HCT116 (cell line): ENCODE data around the gene CARD8. TPM values are rescaled to one million over a fixed set of nuclear protein-coding genes. Genes with fewer than 3 reads are reported as not detected.

Experiments
- ATAC-seq: fragments of 200-7000 bp; cut with Tn5 transposase; 2 replicates; pipeline ENCODE4 v1.9.1; 2020; ENCODE audit warnings: mild to moderate bottlenecking, moderate library complexity
- BruUV-seq: library from RNA; stranded (reverse); fragments of 400-500 nt; replicated peaks from 2 replicates; lab custom pipeline; 2021; lab: Mats Ljungman, UMichigan
- CTCF ChIA-PET: fragments of 300-600 bp; sonication (Branson Sonifier 250); formaldehyde crosslinking; loops from one replicate; lab custom pipeline; 2021; ENCODE audit warnings: antibody characterized with exemption; lab: Charles Lee
- POLR2A ChIA-PET: fragments of 300-600, 350-600 bp; sonication (Branson Sonifier 250); formaldehyde crosslinking; loops from one replicate; lab custom pipeline; 2021; ENCODE audit warnings: antibody characterized with exemption; lab: Charles Lee
- RAD21 ChIA-PET, 2 experiments: fragments of 300-600 bp; sonication (Branson Sonifier 250); formaldehyde crosslinking; loops; one replicate each; lab custom pipeline; 2023; ENCODE audit warnings: low total read pairs in 2 of 2; ENCODE audit not compliant: uncharacterized antibody in 2 of 2, unreplicated experiment in 2 of 2, low non-redundant PET in 1 of 2; lab: Charles Lee
- DNase-seq: peaks from one replicate; pipeline ENCODE4 v3.0.0-alpha.2; 2010; ENCODE audit warnings: low read depth, low spot score
- H2AFZ ChIP-seq: fragments of 200-600 bp; shearing (Covaris generic), sonication (generic); 2 replicates; pipeline ENCODE4 v1.6.1; 2017; ENCODE audit warnings: low read depth, mixed run types, mixed read lengths, antibody characterized with exemption, low read length; ENCODE audit not compliant: poor library complexity, severe bottlenecking
- H3K27ac ChIP-seq: 2 replicates; pipeline ENCODE4 v1.5.1; 2012; ENCODE audit warnings: low read depth, low read length
- H3K27me3 ChIP-seq: fragments of 200-600 bp; sonication (generic); 2 replicates; pipeline ENCODE4 v1.6.1; 2016; ENCODE audit warnings: mixed run types, low read length, mixed read lengths; ENCODE audit not compliant: insufficient read depth
- H3K36me3 ChIP-seq, 2 experiments: fragments of 200-500 bp in 1 of 2; fragments of 200-600 bp in 1 of 2; sonication (Bioruptor generic) in 1 of 2; sonication (generic) in 1 of 2; 2 replicates each; pipeline versions ENCODE4 v1.5.1 to v1.6.1; 2014 to 2016; ENCODE audit warnings: low read length in 2 of 2, inconsistent platforms in 1 of 2, mixed read lengths in 1 of 2, mixed run types in 1 of 2; ENCODE audit not compliant: insufficient read depth in 2 of 2, control insufficient read depth in 1 of 2
- H3K4me1 ChIP-seq, 2 experiments: fragments of 200-600 bp in 1 of 2; sonication (generic) in 1 of 2; 2 replicates each; pipeline versions ENCODE4 v1.5.1 to v1.6.1; 2012 to 2017; ENCODE audit warnings: low read length in 2 of 2, inconsistent platforms in 1 of 2, mild to moderate bottlenecking in 1 of 2, mixed read lengths in 1 of 2, mixed run types in 1 of 2, moderate library complexity in 1 of 2; ENCODE audit not compliant: insufficient read depth in 2 of 2, control insufficient read depth in 1 of 2
- H3K4me2 ChIP-seq: fragments of 200-600 bp; sonication (generic); 2 replicates; pipeline ENCODE4 v1.6.1; 2017; ENCODE audit warnings: mixed run types, low read length, mixed read lengths
- H3K4me3 ChIP-seq, 2 experiments: fragments of 200-600 bp in 1 of 2; sonication (generic) in 1 of 2; replicated peaks in 1 of 2; 2 replicates each; pipeline ENCODE4 v1.5.1; 2011 to 2016; ENCODE audit warnings: low read length in 2 of 2, control low read depth in 1 of 2, low read depth in 1 of 2, mild to moderate bottlenecking in 1 of 2, mixed read lengths in 1 of 2, mixed run types in 1 of 2
- H3K79me2 ChIP-seq: fragments of 200-600 bp; sonication (generic); 2 replicates; pipeline ENCODE4 v1.6.1; 2017; ENCODE audit warnings: mild to moderate bottlenecking, mixed run types, low read length, moderate library complexity, mixed read lengths; ENCODE audit not compliant: insufficient read depth
- H3K9ac ChIP-seq: fragments of 200-600 bp; sonication (generic); 2 replicates; pipeline ENCODE4 v1.6.1; 2016; ENCODE audit warnings: low read length, mixed read lengths
- H3K9me2 ChIP-seq: fragments of 200-600 bp; sonication (generic), shearing (Covaris generic); 2 replicates; pipeline ENCODE4 v1.6.1; 2017; ENCODE audit warnings: mixed run types, mild to moderate bottlenecking, moderate library complexity; ENCODE audit not compliant: insufficient read depth
- H3K9me3 ChIP-seq, 2 experiments: fragments of 200-500 bp in 1 of 2; fragments of 200-600 bp in 1 of 2; sonication (Bioruptor generic) in 1 of 2; sonication (generic) in 1 of 2; 2 replicates each; pipeline ENCODE4 v1.6.1; 2014 to 2017; ENCODE audit warnings: low read length in 2 of 2, mixed read lengths in 2 of 2, inconsistent platforms in 1 of 2, low read depth in 1 of 2, mild to moderate bottlenecking in 1 of 2, mixed run types in 1 of 2, moderate library complexity in 1 of 2; ENCODE audit not compliant: control insufficient read depth in 1 of 2, insufficient read depth in 1 of 2
- H4K20me1 ChIP-seq: fragments of 200-600 bp; sonication (generic), shearing (Covaris generic); 2 replicates; pipeline ENCODE4 v1.6.1; 2017; ENCODE audit warnings: mixed run types, mild to moderate bottlenecking, moderate library complexity; ENCODE audit not compliant: insufficient read depth
- ATF3 ChIP-seq: IDR thresholded peaks from 2 replicates; pipeline ENCODE4 v1.6.1; 2012
- CTCF ChIP-seq, 3 experiments: fragments of 200-600 bp in 1 of 3; sonication (generic) in 1 of 3; IDR thresholded peaks in 2 of 3; conservative IDR thresholded peaks in 1 of 3; 2 replicates each; pipeline ENCODE4 v1.5.1; 2012 to 2017; ENCODE audit warnings: low read depth in 2 of 3, low read length in 2 of 3, antibody characterized with exemption in 1 of 3, borderline replicate concordance in 1 of 3, control low read depth in 1 of 3, mild to moderate bottlenecking in 1 of 3, mixed read lengths in 1 of 3, mixed run types in 1 of 3, moderate library complexity in 1 of 3; ENCODE audit not compliant: insufficient read depth in 1 of 3
- EGR1 ChIP-seq: IDR thresholded peaks from 2 replicates; pipeline ENCODE4 v1.6.1; 2012; ENCODE audit warnings: low read depth
- JUND ChIP-seq: IDR thresholded peaks from 2 replicates; pipeline ENCODE4 v1.6.1; 2012
- MAX ChIP-seq: IDR thresholded peaks from 2 replicates; pipeline ENCODE4 v1.6.1; 2012
- REST ChIP-seq: IDR thresholded peaks from 2 replicates; pipeline ENCODE4 v1.6.1; 2012; ENCODE audit warnings: low read depth
- SP1 ChIP-seq: IDR thresholded peaks from 2 replicates; pipeline ENCODE4 v1.6.1; 2012; ENCODE audit warnings: low read depth
- SRF ChIP-seq: IDR thresholded peaks from 2 replicates; pipeline ENCODE4 v1.6.1; 2012; ENCODE audit warnings: low read depth
- YY1 ChIP-seq: IDR thresholded peaks from 2 replicates; pipeline ENCODE4 v1.6.1; 2011; ENCODE audit warnings: low read length, low read depth, moderate library complexity, mild to moderate bottlenecking; ENCODE audit not compliant: insufficient replicate concordance; ENCODE audit errors: extremely low read depth
- ZBTB33 ChIP-seq: IDR thresholded peaks from 2 replicates; pipeline ENCODE4 v1.6.1; 2011; ENCODE audit warnings: mild to moderate bottlenecking, low read length, moderate library complexity; ENCODE audit not compliant: insufficient replicate concordance; ENCODE audit errors: extremely low read depth
- intact Hi-C: fragments of 100-400 bp; cut with micrococcal nuclease; formaldehyde crosslinking; loops from 2 replicates; pipeline ENCODE4 v1.10.0; 2022
- total RNA-seq: library from RNA; stranded (reverse); gene quantifications from one replicate; pipeline ENCODE4 v1.2.1, GENCODE V29; 2021; ENCODE audit not compliant: unreplicated experiment

CARD8 gene
- total RNA-seq, 1 experiment from 2014 or later: 17.5 TPM

- ChIA-PET POLR2A (no interaction called here), CTCF (no interaction called here)
- H3K4me3 ChIP-seq: no peak overlapping the region
- no TSS peak for BruUV-seq
- H3K9ac ChIP-seq: no peak overlapping the region
- DNase-seq: no peak
- no peak overlapping the region for H2AFZ ChIP-seq
- H3K9me2 ChIP-seq: no peaks in the 10 kb centered on the region
- H3K36me3 ChIP-seq: peaks cover 0 to 3% of the 10 kb centered on the region in 2 experiments; a peak in 1 of 4 replicates
- no peaks in the 10 kb centered on the region for H3K79me2 ChIP-seq
- no peak for TF ChIP-seq SP1
- TF ChIP-seq EGR1: no peak
- no peak for TF ChIP-seq JUND
- TF ChIP-seq ATF3: no peak
- TF ChIP-seq SRF: no peak
- TF ChIP-seq MAX: no peak
- TF ChIP-seq, all 23 proteins: peak for 0
- no peaks in the 10 kb centered on the region for H4K20me1 ChIP-seq
- H3K27me3 ChIP-seq: no peaks in the 10 kb centered on the region
- no peaks in the 10 kb centered on the region for H3K9me3 ChIP-seq
- RAD21 ChIA-PET: no interaction called here
- intact Hi-C loops: no loop called here
- ATAC-seq: no peak
- no peak overlapping the region for H3K27ac ChIP-seq
- H3K4me1 ChIP-seq: 0 out of 4 replicates have a peak, but pooled peaks cover 0 to 4% of the 10 kb centered on the region in 2 experiments
- H3K4me2 ChIP-seq: no peak overlapping the region
Observed at GRCh38 chr19:48252609-48253008, 3.1 kb downstream of the CARD8 start.

- Histone ChIP-seq H3K9me3 (no peaks in the 10 kb centered on the region), H3K4me1 (0 out of 4 replicates have a peak, but pooled peaks cover 0 to 4% of the 10 kb centered on the region in 2 experiments), H3K36me3 (peaks cover 0 to 3% of the 10 kb centered on the region in 2 experiments; a peak in 1 of 4 replicates), H3K9ac (no peak overlapping the region), H3K27ac (no peak overlapping the region), H4K20me1 (no peaks in the 10 kb centered on the region), H2AFZ (no peak overlapping the region), H3K27me3 (no peaks in the 10 kb centered on the region), H3K4me3 (no peak overlapping the region), H3K79me2 (no peaks in the 10 kb centered on the region), H3K4me2 (no peak overlapping the region), H3K9me2 (no peaks in the 10 kb centered on the region)
- ChIA-PET CTCF (no interaction called here), RAD21 (no interaction called here), POLR2A (no interaction called here)
- no peak for ATAC-seq
- intact Hi-C loops: no loop called here
- no TSS peak for BruUV-seq
- no peak for DNase-seq
- no peak for TF ChIP-seq CTCF (IDR thresholded peaks at IDR 0.05 in 2 of 3, conservative IDR thresholded peaks at IDR 0.05 in 1 of 3; ENCODE audit: borderline replicate concordance in 1 of 3, insufficient read depth in 1 of 3, low read depth in 2 of 3, low read length in 2 of 3)
- no peak for TF ChIP-seq YY1
- TF ChIP-seq REST: no peak
- TF ChIP-seq ZBTB33: no peak
- TF ChIP-seq SRF: no peak
Observed at GRCh38 chr19:48250290-48251025, 5.3 kb downstream of the CARD8 start.
